Bronchial epithelial cell (primary cell): ENCODE data around the gene SLC1A5. TPM values are rescaled to one million over a fixed set of nuclear protein-coding genes. Genes with fewer than 3 reads are reported as not detected.

Experiments
- DNase-seq: peaks from one replicate; pipeline ENCODE4 v3.0.0-alpha.2; 2010; ENCODE audit warnings: low read depth
- FAIRE-seq: peaks from 2 replicates; lab custom pipeline; 2011; peaks lifted over from hg19 to GRCh38; lab: Jason Lieb, UNC
- H3K27me3 ChIP-seq: 2 replicates; pipeline ENCODE4 v1.5.1; 2011; ENCODE audit warnings: low read length; ENCODE audit not compliant: control insufficient read depth, insufficient read depth
- H3K36me3 ChIP-seq: 2 replicates; pipeline ENCODE4 v1.5.1; 2011; ENCODE audit warnings: low read length; ENCODE audit not compliant: control insufficient read depth, insufficient read depth
- H3K4me3 ChIP-seq: 2 replicates; pipeline ENCODE4 v1.5.1; 2011; ENCODE audit warnings: mild to moderate bottlenecking, low read depth, low read length, control low read depth
- total RNA-seq: library from RNA; depleted of rRNA; stranded (reverse); fragments of >200 nt; gene quantifications from 2 replicates; pipeline ENCODE4 v1.2.1, GENCODE V29; 2014
- TF ChIP-seq, protein P1 (sequence below): IDR thresholded peaks from 2 replicates; pipeline ENCODE4 v1.5.1; 2011; ENCODE audit warnings: mild to moderate bottlenecking, moderate library complexity, low read length, control low read depth, inconsistent platforms; ENCODE audit not compliant: insufficient read depth, severe bottlenecking

Gene SLC1A5
- total RNA-seq, 1 donor from 2014 or later, result 266 TPM

DNA sequence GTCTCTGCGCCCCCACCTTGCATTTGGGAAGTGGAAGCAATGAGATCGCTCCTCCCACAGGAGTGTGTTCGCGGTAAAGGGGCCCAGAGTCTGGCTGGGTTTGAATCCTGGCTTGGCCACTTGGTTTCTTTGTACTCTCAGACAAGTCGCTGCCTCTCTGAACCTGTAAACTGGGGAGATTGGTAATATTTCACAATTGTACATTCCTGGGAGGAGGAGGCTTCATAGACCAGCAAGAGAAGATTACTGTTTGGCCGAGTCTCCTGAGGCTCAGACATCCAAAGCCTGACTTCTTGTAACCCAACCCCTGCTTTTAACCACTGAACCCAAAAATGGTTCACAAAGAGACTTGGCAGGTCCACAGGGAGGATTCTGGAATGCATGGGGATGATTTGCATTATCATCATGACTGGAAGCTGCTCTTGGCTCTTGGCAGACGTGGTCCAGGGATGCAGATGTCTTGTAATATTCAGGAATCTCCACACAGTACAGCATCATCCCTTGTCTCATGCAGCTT is 28.5 kb downstream of the SLC1A5 start:
- FAIRE-seq (no peak), DNase-seq (peak; percentile 66)
- H3K27me3 ChIP-seq, result no peaks in the 10 kb centered on the region
- peaks cover 5% of the 10 kb centered on the region for H3K36me3 ChIP-seq
- TF ChIP-seq, protein P1, sequence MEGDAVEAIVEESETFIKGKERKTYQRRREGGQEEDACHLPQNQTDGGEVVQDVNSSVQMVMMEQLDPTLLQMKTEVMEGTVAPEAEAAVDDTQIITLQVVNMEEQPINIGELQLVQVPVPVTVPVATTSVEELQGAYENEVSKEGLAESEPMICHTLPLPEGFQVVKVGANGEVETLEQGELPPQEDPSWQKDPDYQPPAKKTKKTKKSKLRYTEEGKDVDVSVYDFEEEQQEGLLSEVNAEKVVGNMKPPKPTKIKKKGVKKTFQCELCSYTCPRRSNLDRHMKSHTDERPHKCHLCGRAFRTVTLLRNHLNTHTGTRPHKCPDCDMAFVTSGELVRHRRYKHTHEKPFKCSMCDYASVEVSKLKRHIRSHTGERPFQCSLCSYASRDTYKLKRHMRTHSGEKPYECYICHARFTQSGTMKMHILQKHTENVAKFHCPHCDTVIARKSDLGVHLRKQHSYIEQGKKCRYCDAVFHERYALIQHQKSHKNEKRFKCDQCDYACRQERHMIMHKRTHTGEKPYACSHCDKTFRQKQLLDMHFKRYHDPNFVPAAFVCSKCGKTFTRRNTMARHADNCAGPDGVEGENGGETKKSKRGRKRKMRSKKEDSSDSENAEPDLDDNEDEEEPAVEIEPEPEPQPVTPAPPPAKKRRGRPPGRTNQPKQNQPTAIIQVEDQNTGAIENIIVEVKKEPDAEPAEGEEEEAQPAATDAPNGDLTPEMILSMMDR, result no peak
- no peak overlapping the region for H3K4me3 ChIP-seq

DNA sequence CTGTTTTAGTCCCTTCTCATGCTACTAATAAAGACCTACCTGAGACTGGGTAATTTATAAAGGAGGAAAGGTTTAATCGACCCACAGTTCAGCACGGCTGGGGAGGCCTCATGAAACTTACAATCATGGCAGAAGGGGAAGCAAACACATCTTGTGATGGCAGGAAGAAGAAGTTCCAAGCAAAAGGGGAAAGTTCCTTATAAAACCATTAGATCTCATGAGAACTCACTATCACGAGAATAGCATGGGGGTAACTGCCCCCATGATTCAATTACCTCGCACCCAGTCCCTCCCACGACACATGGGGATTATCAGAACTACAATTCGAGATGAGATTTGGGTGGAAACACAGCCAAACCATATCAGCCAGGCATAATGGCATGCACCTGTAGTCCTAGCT is 29.2 kb downstream of the SLC1A5 start:
- H3K36me3 ChIP-seq, result peaks cover 5% of the 10 kb centered on the region
- no peaks in the 10 kb centered on the region for H3K27me3 ChIP-seq
- TF ChIP-seq, protein P1, result no peak
- no peak overlapping the region for H3K4me3 ChIP-seq
- no peak for DNase-seq
- peak; percentile 70 for FAIRE-seq

DNA sequence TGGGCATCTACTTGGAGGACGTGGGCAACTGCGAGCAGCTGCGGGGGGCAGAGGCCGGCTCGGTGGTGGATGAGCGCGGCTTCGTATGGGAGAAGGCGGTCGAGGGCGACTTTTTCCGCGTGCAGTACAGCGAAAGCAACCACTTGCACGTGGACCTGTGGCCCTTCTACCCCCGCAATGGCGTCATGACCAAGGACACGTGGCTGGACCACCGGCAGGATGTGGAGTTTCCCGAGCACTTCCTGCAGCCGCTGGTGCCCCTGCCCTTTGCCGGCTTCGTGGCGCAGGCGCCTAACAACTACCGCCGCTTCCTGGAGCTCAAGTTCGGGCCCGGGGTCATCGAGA is 31.9 kb downstream of the SLC1A5 start:
- H3K27me3 ChIP-seq, result no peaks in the 10 kb centered on the region
- no peak overlapping the region for H3K4me3 ChIP-seq
- FAIRE-seq (no peak), DNase-seq (no peak)
- TF ChIP-seq, protein P1, result no peak
- peaks cover 8% of the 10 kb centered on the region for H3K36me3 ChIP-seq

DNA sequence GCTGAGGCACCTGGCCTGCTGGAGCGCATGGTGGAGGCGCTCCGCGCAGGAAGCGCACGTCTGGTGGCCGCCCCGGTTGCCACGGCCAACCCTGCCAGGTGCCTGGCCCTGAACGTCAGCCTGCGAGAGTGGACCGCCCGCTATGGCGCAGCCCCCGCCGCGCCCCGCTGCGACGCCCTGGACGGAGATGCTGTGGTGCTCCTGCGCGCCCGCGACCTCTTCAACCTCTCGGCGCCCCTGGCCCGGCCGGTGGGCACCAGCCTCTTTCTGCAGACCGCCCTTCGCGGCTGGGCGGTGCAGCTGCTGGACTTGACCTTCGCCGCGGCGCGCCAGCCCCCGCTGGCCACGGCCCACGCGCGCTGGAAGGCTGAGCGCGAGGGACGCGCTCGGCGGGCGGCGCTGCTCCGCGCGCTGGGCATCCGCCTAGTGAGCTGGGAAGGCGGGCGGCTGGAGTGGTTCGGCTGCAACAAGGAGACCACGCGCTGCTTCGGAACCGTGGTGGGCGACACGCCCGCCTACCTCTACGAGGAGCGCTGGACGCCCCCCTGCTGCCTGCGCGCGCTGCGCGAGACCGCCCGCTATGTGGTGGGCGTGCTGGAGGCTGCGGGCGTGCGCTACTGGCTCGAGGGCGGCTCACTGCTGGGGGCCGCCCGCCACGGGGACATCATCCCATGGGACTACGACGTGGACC is 32.4 kb downstream of the SLC1A5 start:
- Histone ChIP-seq H3K36me3 (peaks cover 8% of the 10 kb centered on the region), H3K27me3 (no peaks in the 10 kb centered on the region), H3K4me3 (no peak overlapping the region)
- FAIRE-seq, result no peak
- DNase-seq, result no peak
- TF ChIP-seq, protein P1, result no peak

DNA sequence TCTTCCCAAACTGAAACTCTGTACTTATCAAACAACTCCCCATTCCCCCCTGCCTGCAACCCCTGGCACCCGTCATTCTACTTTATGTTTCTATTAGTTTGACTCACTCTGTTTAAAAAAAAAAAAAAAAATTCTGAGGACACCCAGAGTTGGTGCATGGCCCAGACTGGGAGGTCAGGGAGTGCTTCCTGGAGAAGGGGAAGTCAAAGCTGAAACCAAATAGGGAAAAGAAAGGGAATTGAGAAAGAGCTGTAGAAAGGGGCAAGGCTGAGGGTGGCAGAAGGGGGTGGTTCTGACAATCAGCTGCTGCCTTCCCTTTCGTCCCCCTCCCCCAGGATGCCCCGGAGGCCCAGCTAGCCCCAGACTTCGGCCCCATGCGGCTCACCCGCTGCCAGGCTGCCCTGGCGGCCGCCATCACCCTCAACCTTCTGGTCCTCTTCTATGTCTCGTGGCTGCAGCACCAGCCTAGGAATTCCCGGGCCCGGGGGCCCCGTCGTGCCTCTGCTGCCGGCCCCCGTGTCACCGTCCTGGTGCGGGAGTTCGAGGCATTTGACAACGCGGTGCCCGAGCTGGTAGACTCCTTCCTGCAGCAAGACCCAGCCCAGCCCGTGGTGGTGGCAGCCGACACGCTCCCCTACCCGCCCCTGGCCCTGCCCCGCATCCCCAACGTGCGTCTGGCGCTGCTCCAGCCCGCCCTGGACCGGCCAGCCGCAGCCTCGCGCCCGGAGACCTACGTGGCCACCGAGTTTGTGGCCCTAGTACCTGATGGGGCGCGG is 33.1 kb downstream of the SLC1A5 start:
- peaks cover 8% of the 10 kb centered on the region for H3K36me3 ChIP-seq
- no peak for FAIRE-seq
- DNase-seq, result no peak
- TF ChIP-seq, protein P1, result no peak
- H3K4me3 ChIP-seq, result no peak overlapping the region
- no peaks in the 10 kb centered on the region for H3K27me3 ChIP-seq
